Activated CD4-positive, alpha-beta T cell treated with anti-CD3 and anti-CD28 coated beads, Interleukin-2, amount 10 ng/mL, durations not matched to agents 7 days and 5 days (primary cell): Measurements from ENCODE around the gene SAMD3. TPM values are rescaled to one million over a fixed set of nuclear protein-coding genes. Genes with fewer than 3 reads are reported as not detected.
"Not testable (repeated sequence)": the region's sequence is repeated elsewhere in the genome, so short reads cannot be mapped to it uniquely, and the experiment has no call there.

Source experiments
- CTCF ChIA-PET: fragments of 350-600 bp; sonication (Branson Sonifier 250); formaldehyde crosslinking; loops from one replicate; lab custom pipeline; 2021; ENCODE audit warnings: antibody characterized with exemption; lab: Charles Lee
- POLR2A ChIA-PET: fragments of 350-600 bp; sonication (Branson Sonifier 250); formaldehyde crosslinking; loops from one replicate; lab custom pipeline; 2021; ENCODE audit warnings: antibody characterized with exemption; lab: Charles Lee
- DNase-seq: peaks from one replicate; pipeline ENCODE4 v3.0.0-alpha.2; 2020
- H3K27ac Mint-ChIP-seq: one replicate; pipeline ENCODE4 v1.8.0; 2021; ENCODE audit warnings: mild to moderate bottlenecking, moderate library complexity, mixed read lengths
- H3K27me3 Mint-ChIP-seq: one replicate; pipeline ENCODE4 v1.8.0; 2021; ENCODE audit warnings: mixed read lengths
- H3K36me3 Mint-ChIP-seq: one replicate; pipeline ENCODE4 v1.8.0; 2021; ENCODE audit warnings: low read depth, mixed read lengths
- H3K4me1 Mint-ChIP-seq: one replicate; pipeline ENCODE4 v1.8.0; 2021; ENCODE audit warnings: mixed read lengths
- H3K4me3 Mint-ChIP-seq: one replicate; pipeline ENCODE4 v1.8.0; 2021; ENCODE audit warnings: mild to moderate bottlenecking, moderate library complexity, mixed read lengths
- H3K9me3 Mint-ChIP-seq: one replicate; pipeline ENCODE4 v1.8.0; 2021; ENCODE audit warnings: mixed read lengths
- total RNA-seq, 2 experiments: library from RNA; stranded (reverse); gene quantifications; one replicate each; pipeline ENCODE4 v1.2.3, GENCODE V29; 2021

Gene SAMD3
- total RNA-seq, 2 experiments from 2014 or later = 49.5 to 50.9 TPM

DNA sequence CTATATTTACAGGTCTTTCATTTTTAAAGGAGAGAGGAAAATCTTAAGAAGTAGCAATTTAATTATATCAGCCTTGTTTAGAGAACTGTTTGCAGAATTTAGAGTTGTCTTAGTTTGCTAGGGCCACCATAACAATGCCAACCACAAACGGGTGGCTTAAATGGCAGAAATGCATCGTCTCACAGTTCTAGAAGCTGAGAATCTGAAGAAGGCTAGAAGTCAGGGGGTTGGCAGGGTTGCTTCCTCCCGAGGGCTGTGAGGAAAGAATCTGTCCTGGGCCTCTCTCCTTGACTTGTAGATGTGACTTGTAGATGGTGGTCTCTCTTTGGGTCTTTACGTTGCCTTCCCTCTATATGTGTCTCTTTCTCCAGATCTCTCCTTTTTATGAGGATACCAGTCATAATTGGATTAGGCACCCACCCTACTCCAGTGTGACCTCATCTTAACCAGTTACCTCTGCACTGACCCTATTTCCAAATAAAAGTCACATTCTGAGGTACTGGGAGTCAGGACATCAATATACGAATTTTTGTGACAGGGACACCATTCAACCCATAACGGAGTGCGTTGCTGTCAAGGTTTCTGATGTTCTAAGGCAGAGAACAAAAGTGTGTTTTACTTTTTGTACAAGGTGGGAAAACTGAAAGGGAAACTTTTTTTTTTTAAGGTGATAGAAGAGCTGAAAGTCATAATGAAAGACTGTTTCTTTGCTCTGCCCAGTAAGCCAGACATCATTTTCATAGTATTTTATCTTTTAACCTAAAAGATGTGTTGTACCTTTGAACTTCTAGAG lies 84.4 kb downstream of the SAMD3 start:
- DNase-seq = peak; percentile 15
- ChIA-PET CTCF (no interaction called here), POLR2A (no interaction called here)
- H3K27me3 Mint-ChIP-seq = no peaks in the 10 kb centered on the region
- H3K27ac Mint-ChIP-seq = peak overlapping the region; percentile 84
- peak overlapping the region; percentile 57 for H3K4me3 Mint-ChIP-seq
- peaks cover 10% of the 10 kb centered on the region for H3K9me3 Mint-ChIP-seq
- H3K4me1 Mint-ChIP-seq = peaks cover 72% of the 10 kb centered on the region
- H3K36me3 Mint-ChIP-seq = peaks cover 84% of the 10 kb centered on the region

- ChIA-PET CTCF (interaction anchor here (0.6 kb wide), 1 partner anchor 15 kb away, joined by 3 read pairs; no protein-coding TSS in a partner anchor), POLR2A (no interaction called here)
- peaks cover 88% of the 10 kb centered on the region for H3K4me1 Mint-ChIP-seq
Measured at GRCh38 chr6:130136798-130137197, 86.0 kb downstream of the SAMD3 start.

DNA sequence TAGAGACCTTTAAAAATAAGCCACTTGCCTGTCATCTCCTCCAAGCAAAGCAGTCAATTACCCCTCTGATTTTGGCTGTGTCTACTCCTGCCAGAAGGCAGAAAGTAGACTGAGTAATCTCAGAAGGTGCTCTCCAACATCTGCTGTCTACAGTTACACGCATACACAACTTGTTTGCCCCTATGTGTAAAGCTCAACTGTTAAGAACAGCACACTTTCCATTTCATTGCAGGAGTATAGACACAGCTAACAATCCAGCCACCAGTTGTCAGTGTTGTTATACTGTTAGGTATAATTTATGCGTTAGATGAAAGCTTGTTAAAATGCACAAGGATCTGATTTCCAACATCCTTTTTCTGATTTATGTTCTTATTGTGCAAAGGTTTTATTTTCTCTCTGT lies 88.2 kb downstream of the SAMD3 start:
- peaks cover 93% of the 10 kb centered on the region for H3K4me1 Mint-ChIP-seq
- DNase-seq = peak; percentile 24
- ChIA-PET CTCF (interaction anchor here (0.9 to 1.5 kb wide), 4 partner anchors 9 to 147 kb away, joined by 3 to 4 read pairs (median 3); no protein-coding TSS in a partner anchor), POLR2A (no interaction called here)
- no peaks in the 10 kb centered on the region for H3K27me3 Mint-ChIP-seq
- H3K9me3 Mint-ChIP-seq = peaks cover 19% of the 10 kb centered on the region
- H3K27ac Mint-ChIP-seq = peak overlapping the region; percentile 88
- H3K36me3 Mint-ChIP-seq = peaks cover 77% of the 10 kb centered on the region
- peak overlapping the region; percentile 8 for H3K4me3 Mint-ChIP-seq

More at GRCh38 chr6:130136798-130137197, 86.0 kb downstream of the SAMD3 start:
- Mint-ChIP-seq H3K27me3 (no peaks in the 10 kb centered on the region), H3K4me3 (no peak overlapping the region), H3K9me3 (peaks cover 8% of the 10 kb centered on the region), H3K36me3 (peaks cover 75% of the 10 kb centered on the region), H3K27ac (peak overlapping the region; percentile 9)
- no peak for DNase-seq

DNA sequence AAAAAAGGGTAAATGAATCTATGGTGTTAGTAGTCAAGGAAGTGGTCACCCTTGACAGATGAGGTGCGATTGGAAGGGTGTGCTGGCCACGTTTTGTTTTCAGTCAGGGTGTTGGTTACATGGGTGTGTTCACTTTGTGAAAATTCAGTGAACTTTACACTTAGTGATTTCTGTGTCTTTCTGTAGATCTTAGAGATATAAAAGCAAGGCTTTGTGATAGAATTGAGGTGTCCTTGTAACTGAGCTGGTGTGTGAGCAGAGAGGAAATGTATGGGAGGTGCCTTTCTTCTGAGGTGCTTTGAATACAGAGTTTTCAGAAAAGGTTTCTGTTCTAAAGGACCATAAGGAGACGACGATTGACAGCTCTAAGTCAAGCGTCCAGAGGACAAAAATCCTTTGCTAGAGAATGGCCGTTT lies 90.5 kb downstream of the SAMD3 start:
- H3K4me1 Mint-ChIP-seq = peaks cover 84% of the 10 kb centered on the region

DNA sequence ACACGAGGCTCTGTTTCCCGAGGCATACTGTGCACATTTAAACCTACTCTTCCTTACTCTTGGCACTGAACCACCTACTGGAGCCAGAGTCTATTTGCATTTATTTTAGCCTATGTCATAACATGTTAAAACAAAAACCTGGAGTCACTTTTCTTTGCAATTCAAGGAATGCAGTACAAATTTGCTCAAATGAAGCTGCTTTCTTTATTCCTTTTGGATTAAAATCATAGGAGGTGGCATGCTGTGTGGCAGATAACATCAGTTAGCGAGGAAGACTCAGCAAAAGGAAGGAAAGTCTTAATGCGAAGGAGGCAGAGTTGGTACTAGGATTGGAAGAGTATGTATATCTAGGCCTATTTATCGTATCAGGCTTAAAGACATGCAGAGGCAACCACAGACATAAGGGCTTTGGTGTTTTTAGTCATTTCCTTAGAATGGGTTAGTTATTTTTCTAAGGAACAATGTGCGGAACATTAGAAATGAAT lies 92.9 kb downstream of the SAMD3 start:
- Mint-ChIP-seq H3K4me1 (peaks cover 69% of the 10 kb centered on the region), H3K27me3 (no peaks in the 10 kb centered on the region), H3K9me3 (peaks cover 26% of the 10 kb centered on the region), H3K4me3 (no peak overlapping the region), H3K27ac (peak overlapping the region; percentile 21), H3K36me3 (peaks cover 65% of the 10 kb centered on the region)
- DNase-seq = no peak
- CTCF ChIA-PET = interaction anchor here (1.5 kb wide), 1 partner anchor 17 kb away, joined by 3 read pairs; no protein-coding TSS in a partner anchor
- POLR2A ChIA-PET = interaction anchor here (0.7 kb wide), 1 partner anchor 115 kb away, joined by 3 read pairs; no protein-coding TSS in a partner anchor

More for the DNA sequence above, 90.5 kb downstream of the SAMD3 start:
- POLR2A ChIA-PET = interaction anchor here (1.1 kb wide), 1 partner anchor 91 kb away, joined by 3 read pairs; no protein-coding TSS in a partner anchor
- DNase-seq = peak; percentile 87
- no peaks in the 10 kb centered on the region for H3K27me3 Mint-ChIP-seq
- H3K27ac Mint-ChIP-seq = peak overlapping the region; percentile 88
- peaks cover 21% of the 10 kb centered on the region for H3K9me3 Mint-ChIP-seq
- H3K4me3 Mint-ChIP-seq = peak overlapping the region; percentile 35
- CTCF ChIA-PET = interaction anchor here (0.6 to 0.9 kb wide), 2 partner anchors 9 to 464 kb away, joined by 3 read pairs; no protein-coding TSS in a partner anchor
- peaks cover 68% of the 10 kb centered on the region for H3K36me3 Mint-ChIP-seq

DNA sequence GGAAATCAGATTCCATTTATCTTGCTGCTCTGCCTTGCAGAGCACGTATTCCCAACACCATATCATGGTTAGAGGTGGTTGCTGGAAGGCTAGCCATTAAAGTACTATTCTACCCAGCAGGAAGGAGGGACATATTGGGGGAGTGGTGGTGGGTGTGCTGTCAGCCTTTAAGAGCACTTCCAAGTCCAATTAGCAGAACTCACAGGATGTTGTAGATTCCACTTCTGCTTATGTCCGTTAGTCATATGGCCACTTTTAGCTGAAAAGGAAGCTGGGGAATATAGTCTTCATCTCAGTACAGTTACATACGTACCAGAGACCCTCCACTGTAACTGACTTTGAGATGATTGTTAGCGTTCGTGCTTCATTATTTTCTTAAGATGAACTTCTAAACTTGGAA lies 94.4 kb downstream of the SAMD3 start:
- CTCF ChIA-PET = no interaction called here
- Mint-ChIP-seq H3K27me3 (no peaks in the 10 kb centered on the region), H3K4me1 (peaks cover 56% of the 10 kb centered on the region), H3K27ac (no peak overlapping the region), H3K4me3 (no peak overlapping the region), H3K9me3 (peaks cover 28% of the 10 kb centered on the region), H3K36me3 (peaks cover 60% of the 10 kb centered on the region)
- POLR2A ChIA-PET = no interaction called here
- no peak for DNase-seq

- POLR2A ChIA-PET = no interaction called here
- Mint-ChIP-seq H3K36me3 (peaks cover 62% of the 10 kb centered on the region), H3K4me1 (peaks cover 48% of the 10 kb centered on the region), H3K9me3 (peaks cover 28% of the 10 kb centered on the region), H3K27me3 (no peaks in the 10 kb centered on the region), H3K4me3 (no peak overlapping the region), H3K27ac (no peak overlapping the region)
- no peak for DNase-seq
- CTCF ChIA-PET = no interaction called here
Measured at GRCh38 chr6:130127195-130127594, 95.6 kb downstream of the SAMD3 start.

DNA sequence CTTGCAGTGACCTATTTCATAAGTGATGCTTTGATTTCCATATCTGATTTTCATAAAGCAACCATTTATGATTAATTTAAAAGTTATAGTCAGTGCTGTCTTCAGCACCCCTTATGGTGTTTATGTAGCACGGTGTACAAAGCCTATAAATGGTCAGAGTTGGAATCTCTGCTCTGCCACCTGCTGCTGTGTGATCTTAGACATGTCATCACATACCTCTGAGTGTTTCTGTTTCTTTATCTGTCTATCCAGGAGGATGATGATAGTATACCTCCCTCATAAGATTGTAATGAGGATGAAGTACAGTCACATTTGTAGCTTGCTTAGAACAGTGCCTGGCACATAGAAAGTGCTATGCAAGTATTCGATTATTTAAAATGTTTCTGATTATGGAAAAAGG lies 100.5 kb downstream of the SAMD3 start:
- peaks cover 16% of the 10 kb centered on the region for H3K4me1 Mint-ChIP-seq
- ChIA-PET POLR2A (no interaction called here), CTCF (no interaction called here)
- H3K27ac Mint-ChIP-seq = no peak overlapping the region
- H3K36me3 Mint-ChIP-seq = peaks cover 36% of the 10 kb centered on the region
- DNase-seq = no peak
- no peak overlapping the region for H3K4me3 Mint-ChIP-seq
- peaks cover 12% of the 10 kb centered on the region for H3K9me3 Mint-ChIP-seq
- no peaks in the 10 kb centered on the region for H3K27me3 Mint-ChIP-seq

DNA sequence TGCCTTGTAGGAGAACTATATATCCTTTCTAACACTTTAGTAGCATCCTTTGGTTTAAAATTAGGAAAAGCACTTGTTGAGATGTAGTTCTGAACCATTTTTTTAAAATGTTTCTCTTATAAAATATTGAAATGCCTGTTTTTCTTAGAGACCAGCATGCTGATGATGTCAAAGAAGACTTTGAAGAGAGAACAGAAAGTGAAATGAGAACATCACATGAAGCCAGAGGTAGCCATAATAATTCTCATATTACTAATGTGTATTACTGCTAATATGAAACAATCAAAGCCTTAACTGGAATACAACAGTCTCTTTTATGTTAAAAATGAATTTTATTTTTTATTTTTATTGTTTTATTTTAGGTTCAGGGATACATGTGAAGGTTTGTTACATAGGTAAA lies 102.0 kb downstream of the SAMD3 start:
- no peak overlapping the region for H3K4me3 Mint-ChIP-seq
- no peaks in the 10 kb centered on the region for H3K27me3 Mint-ChIP-seq
- H3K9me3 Mint-ChIP-seq = peaks cover 8% of the 10 kb centered on the region
- ChIA-PET CTCF (interaction anchor here (1.3 kb wide), 1 partner anchor 10 kb away, joined by 3 read pairs; no protein-coding TSS in a partner anchor), POLR2A (no interaction called here)
- H3K27ac Mint-ChIP-seq = peak overlapping the region; percentile 25
- H3K36me3 Mint-ChIP-seq = peaks cover 33% of the 10 kb centered on the region
- peaks cover 14% of the 10 kb centered on the region for H3K4me1 Mint-ChIP-seq
- no peak for DNase-seq

GRCh38 chr6:130119211-130119610 lies 103.5 kb downstream of the SAMD3 start:
- POLR2A ChIA-PET = no interaction called here
- Mint-ChIP-seq H3K27ac (no peak overlapping the region), H3K36me3 (peaks cover 34% of the 10 kb centered on the region), H3K4me3 (no peak overlapping the region), H3K4me1 (peaks cover 14% of the 10 kb centered on the region), H3K9me3 (peaks cover 7% of the 10 kb centered on the region), H3K27me3 (no peaks in the 10 kb centered on the region)
- no peak for DNase-seq
- CTCF ChIA-PET = no interaction called here

DNA sequence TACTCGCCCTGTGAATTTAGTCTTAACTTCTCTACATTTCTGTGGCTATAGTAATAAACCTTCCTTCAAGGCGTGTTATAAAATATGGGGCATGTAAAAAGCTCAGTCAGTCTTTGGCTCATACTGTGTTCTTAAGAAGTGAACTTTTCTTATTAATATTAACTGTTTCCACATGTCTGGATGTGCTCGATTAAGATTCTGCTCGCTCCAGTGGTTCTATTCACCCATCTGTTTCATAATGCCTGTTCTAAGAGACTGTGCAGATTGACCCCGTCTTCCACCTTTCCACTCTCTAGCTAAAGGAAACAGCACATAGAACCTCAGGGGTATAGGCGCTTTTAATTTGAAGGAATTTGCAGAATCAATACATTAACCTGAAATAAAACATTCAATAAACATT lies 104.5 kb downstream of the SAMD3 start:
- ChIA-PET CTCF (no interaction called here), POLR2A (no interaction called here)
- Mint-ChIP-seq H3K4me1 (peaks cover 14% of the 10 kb centered on the region), H3K27me3 (no peaks in the 10 kb centered on the region), H3K27ac (no peak overlapping the region), H3K9me3 (peaks cover 5% of the 10 kb centered on the region), H3K4me3 (no peak overlapping the region), H3K36me3 (peaks cover 29% of the 10 kb centered on the region)
- no peak for DNase-seq

DNA sequence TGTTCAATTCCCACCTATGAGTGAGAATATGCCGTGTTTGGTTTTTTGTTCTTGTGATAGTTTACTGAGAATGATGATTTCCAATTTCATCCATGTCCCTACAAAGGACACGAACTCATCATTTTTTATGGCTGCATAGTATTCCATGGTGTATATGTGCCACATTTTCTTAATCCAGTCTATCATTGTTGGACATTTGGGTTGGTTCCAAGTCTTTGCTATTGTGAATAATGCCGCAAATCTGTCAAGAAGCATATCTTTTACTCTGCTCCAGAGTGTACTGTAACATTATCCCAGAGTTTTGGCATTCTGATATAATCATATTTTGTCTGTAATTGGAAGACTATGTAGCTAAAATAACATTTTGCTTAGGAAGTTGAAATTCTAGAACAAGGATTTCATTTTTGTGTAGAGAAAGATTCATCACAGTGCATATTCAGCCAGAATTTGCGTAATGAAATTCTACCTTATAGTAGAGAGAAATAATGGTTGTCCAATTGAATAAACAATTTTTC lies 105.5 kb downstream of the SAMD3 start:
- DNase-seq, H3K9me3 Mint-ChIP-seq, H3K27me3 Mint-ChIP-seq, CTCF ChIA-PET, H3K4me3 Mint-ChIP-seq, POLR2A ChIA-PET, H3K27ac Mint-ChIP-seq: not testable (repeated sequence)
- peaks cover 11% of the 10 kb centered on the region for H3K4me1 Mint-ChIP-seq
- peaks cover 30% of the 10 kb centered on the region for H3K36me3 Mint-ChIP-seq

DNA sequence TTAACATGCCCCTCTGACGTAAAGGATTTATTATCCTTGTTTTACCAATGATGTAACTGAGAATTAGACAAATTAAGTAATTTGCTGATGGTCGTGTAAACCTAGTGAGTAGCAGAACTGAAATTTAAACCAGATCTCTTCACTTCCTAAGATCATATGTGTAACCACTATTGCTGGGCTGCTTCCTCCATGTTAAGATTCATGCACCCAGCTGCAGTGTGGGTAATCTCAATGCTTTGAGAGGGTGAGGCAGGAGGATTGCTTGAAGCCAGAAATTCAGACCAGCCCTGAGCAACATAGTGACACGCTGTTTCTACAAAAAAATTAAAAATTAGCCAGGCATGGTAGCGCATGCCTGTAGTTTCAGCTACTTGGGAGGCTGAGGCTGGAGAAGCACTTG lies 106.5 kb downstream of the SAMD3 start:
- H3K9me3 Mint-ChIP-seq = peaks cover 7% of the 10 kb centered on the region
- ChIA-PET CTCF (no interaction called here), POLR2A (no interaction called here)
- H3K4me3 Mint-ChIP-seq = no peak overlapping the region
- peaks cover 39% of the 10 kb centered on the region for H3K36me3 Mint-ChIP-seq
- DNase-seq = no peak
- no peaks in the 10 kb centered on the region for H3K27me3 Mint-ChIP-seq
- H3K4me1 Mint-ChIP-seq = peaks cover 11% of the 10 kb centered on the region
- H3K27ac Mint-ChIP-seq = no peak overlapping the region
